Nephron progenitor cell (in vitro differentiated cells): ENCODE data around the gene GDPD5.

Experiments
- DNase-seq: peaks from one replicate; pipeline ENCODE4 v3.0.0; 2021
- H3K27ac Mint-ChIP-seq: 2 replicates; pipeline ENCODE4 v1.8.0; 2021; ENCODE audit warnings: mild to moderate bottlenecking, moderate library complexity, mixed read lengths
- H3K27me3 Mint-ChIP-seq: 2 replicates; pipeline ENCODE4 v1.8.0; 2021; ENCODE audit warnings: mild to moderate bottlenecking, low read depth, mixed read lengths; ENCODE audit not compliant: poor library complexity
- H3K36me3 Mint-ChIP-seq: 2 replicates; pipeline ENCODE4 v1.8.0; 2021; ENCODE audit warnings: low read depth, mixed read lengths
- H3K4me1 Mint-ChIP-seq: 2 replicates; pipeline ENCODE4 v1.8.0; 2021; ENCODE audit warnings: mixed read lengths
- H3K4me3 Mint-ChIP-seq: 2 replicates; pipeline ENCODE4 v1.8.0; 2021; ENCODE audit warnings: mild to moderate bottlenecking, moderate library complexity, mixed read lengths
- H3K9me3 Mint-ChIP-seq: 2 replicates; pipeline ENCODE4 v1.8.0; 2021; ENCODE audit warnings: mild to moderate bottlenecking, moderate library complexity, mixed read lengths
- TF ChIP-seq, protein P1 (sequence below): fragments of 200-600 bp; sonication (generic); IDR thresholded peaks from 2 replicates; pipeline ENCODE4 v1.5.0; 2021; ENCODE audit warnings: antibody characterized with exemption

The GDPD5 gene

DNA sequence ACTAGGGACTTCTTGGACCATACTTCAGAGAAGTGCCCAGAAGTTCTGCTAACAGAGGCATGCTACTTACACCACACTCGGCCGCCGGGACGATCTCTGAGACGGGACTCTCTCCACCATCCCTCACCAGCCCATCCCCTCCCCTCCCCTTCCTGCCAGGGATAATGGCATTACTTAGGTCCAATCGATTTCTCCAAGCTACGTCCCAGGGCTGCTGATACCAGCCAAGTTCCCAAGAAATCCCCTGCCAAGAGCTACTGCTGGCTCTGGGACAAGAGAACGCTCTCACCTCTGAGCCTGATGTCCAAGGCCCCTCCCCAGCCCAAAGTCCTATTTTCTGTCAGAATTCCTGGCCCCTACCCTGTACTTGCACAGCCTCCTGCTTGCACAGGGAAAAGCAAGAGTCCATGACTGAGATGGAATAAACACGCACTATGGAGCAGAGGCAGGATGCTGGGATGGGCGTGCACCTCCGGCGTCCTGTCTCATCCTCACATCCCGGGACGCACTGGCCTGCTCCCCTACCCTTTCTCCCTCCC is 42.7 kb downstream of the GDPD5 start:
- Mint-ChIP-seq H3K36me3 (no peaks in the 10 kb centered on the region), H3K9me3 (no peaks in the 10 kb centered on the region), H3K4me3 (no peak overlapping the region), H3K27ac (no peak overlapping the region), H3K27me3 (peaks cover 18% of the 10 kb centered on the region), H3K4me1 (peaks cover 28% of the 10 kb centered on the region)
- TF ChIP-seq, protein P1, sequence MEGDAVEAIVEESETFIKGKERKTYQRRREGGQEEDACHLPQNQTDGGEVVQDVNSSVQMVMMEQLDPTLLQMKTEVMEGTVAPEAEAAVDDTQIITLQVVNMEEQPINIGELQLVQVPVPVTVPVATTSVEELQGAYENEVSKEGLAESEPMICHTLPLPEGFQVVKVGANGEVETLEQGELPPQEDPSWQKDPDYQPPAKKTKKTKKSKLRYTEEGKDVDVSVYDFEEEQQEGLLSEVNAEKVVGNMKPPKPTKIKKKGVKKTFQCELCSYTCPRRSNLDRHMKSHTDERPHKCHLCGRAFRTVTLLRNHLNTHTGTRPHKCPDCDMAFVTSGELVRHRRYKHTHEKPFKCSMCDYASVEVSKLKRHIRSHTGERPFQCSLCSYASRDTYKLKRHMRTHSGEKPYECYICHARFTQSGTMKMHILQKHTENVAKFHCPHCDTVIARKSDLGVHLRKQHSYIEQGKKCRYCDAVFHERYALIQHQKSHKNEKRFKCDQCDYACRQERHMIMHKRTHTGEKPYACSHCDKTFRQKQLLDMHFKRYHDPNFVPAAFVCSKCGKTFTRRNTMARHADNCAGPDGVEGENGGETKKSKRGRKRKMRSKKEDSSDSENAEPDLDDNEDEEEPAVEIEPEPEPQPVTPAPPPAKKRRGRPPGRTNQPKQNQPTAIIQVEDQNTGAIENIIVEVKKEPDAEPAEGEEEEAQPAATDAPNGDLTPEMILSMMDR, result no peak
- DNase-seq, result no peak

GRCh38 chr11:75481922-75482606 is 43.7 kb downstream of the GDPD5 start:
- no peak overlapping the region for H3K4me3 Mint-ChIP-seq
- no peak for DNase-seq
- peaks cover 27% of the 10 kb centered on the region for H3K4me1 Mint-ChIP-seq
- no peaks in the 10 kb centered on the region for H3K36me3 Mint-ChIP-seq
- H3K9me3 Mint-ChIP-seq, result no peaks in the 10 kb centered on the region
- no peak overlapping the region for H3K27ac Mint-ChIP-seq
- TF ChIP-seq, protein P1, result no peak
- H3K27me3 Mint-ChIP-seq, result peaks cover 18% of the 10 kb centered on the region

- Mint-ChIP-seq H3K4me1 (peaks cover 32% of the 10 kb centered on the region), H3K4me3 (no peak overlapping the region), H3K36me3 (no peaks in the 10 kb centered on the region), H3K9me3 (no peaks in the 10 kb centered on the region), H3K27ac (no peak overlapping the region), H3K27me3 (peaks cover 15% of the 10 kb centered on the region)
- TF ChIP-seq, protein P1, result no peak
- no peak for DNase-seq
These were observed 44.4 kb downstream of the GDPD5 start for GRCh38 chr11:75481223-75481921.

- Mint-ChIP-seq H3K9me3 (no peaks in the 10 kb centered on the region), H3K27ac (no peak overlapping the region), H3K36me3 (no peaks in the 10 kb centered on the region), H3K4me1 (peaks cover 41% of the 10 kb centered on the region), H3K4me3 (no peak overlapping the region), H3K27me3 (peaks cover 14% of the 10 kb centered on the region)
- no peak for DNase-seq
- TF ChIP-seq, protein P1, result no peak
These were observed 45.3 kb downstream of the GDPD5 start for GRCh38 chr11:75480185-75481175.

- Mint-ChIP-seq H3K36me3 (no peaks in the 10 kb centered on the region), H3K27ac (no peak overlapping the region), H3K9me3 (no peaks in the 10 kb centered on the region), H3K4me3 (no peak overlapping the region), H3K4me1 (peaks cover 49% of the 10 kb centered on the region), H3K27me3 (peaks cover 14% of the 10 kb centered on the region)
- TF ChIP-seq, protein P1, result no peak
- DNase-seq, result no peak
These were observed 46.1 kb downstream of the GDPD5 start for GRCh38 chr11:75479597-75480145.
